Mesothelial cell of epicardium (in vitro differentiated cells): Measurements from ENCODE around the gene TNFRSF4. TPM values are rescaled to one million over a fixed set of nuclear protein-coding genes. Genes with fewer than 3 reads are reported as not detected.

Experiments
- DNase-seq, 2 experiments: peaks; one replicate each; pipeline ENCODE4 v3.0.0; 2021; ENCODE audit warnings: low spot score in 2 of 2; ENCODE audit not compliant: unreplicated experiment in 2 of 2
- H3K27ac Mint-ChIP-seq: 2 replicates; pipeline ENCODE4 v1.8.0; 2021; ENCODE audit warnings: mixed read lengths
- H3K27me3 Mint-ChIP-seq: 2 replicates; pipeline ENCODE4 v1.8.0; 2021; ENCODE audit warnings: low read depth, mixed read lengths
- H3K36me3 Mint-ChIP-seq: 2 replicates; pipeline ENCODE4 v1.8.0; 2021; ENCODE audit warnings: mixed read lengths
- H3K4me1 Mint-ChIP-seq: 2 replicates; pipeline ENCODE4 v1.8.0; 2021; ENCODE audit warnings: mixed read lengths
- H3K4me3 Mint-ChIP-seq: 2 replicates; pipeline ENCODE4 v1.8.0; 2021; ENCODE audit warnings: mild to moderate bottlenecking, moderate library complexity, mixed read lengths
- H3K9me3 Mint-ChIP-seq: 2 replicates; pipeline ENCODE4 v1.8.0; 2021; ENCODE audit warnings: mixed read lengths
- CTCF ChIP-seq: fragments of 200-600 bp; sonication (generic); IDR thresholded peaks from one replicate; pipeline ENCODE4 v1.5.0; 2021; ENCODE audit warnings: antibody characterized with exemption; ENCODE audit not compliant: unreplicated experiment
- total RNA-seq: library from RNA; stranded (reverse); gene quantifications from 3 replicates; pipeline ENCODE4 v1.2.1, GENCODE V29; 2021

The TNFRSF4 gene
- total RNA-seq, 1 donor from 2014 or later, result 0.34 TPM

- Mint-ChIP-seq H3K4me3 (no peak overlapping the region), H3K27ac (no peak overlapping the region), H3K27me3 (peaks cover 28% of the 10 kb centered on the region), H3K9me3 (no peaks in the 10 kb centered on the region), H3K4me1 (peaks cover 2% of the 10 kb centered on the region), H3K36me3 (no peaks in the 10 kb centered on the region)
- no peak for DNase-seq
- no peak for TF ChIP-seq CTCF
These were observed 6.4 kb downstream of the TNFRSF4 start for GRCh38 chr1:1207571-1207892.

GRCh38 chr1:1206966-1207531 lies 6.9 kb downstream of the TNFRSF4 start:
- TF ChIP-seq CTCF, result no peak
- H3K27me3 Mint-ChIP-seq, result peaks cover 28% of the 10 kb centered on the region
- H3K36me3 Mint-ChIP-seq, result no peaks in the 10 kb centered on the region
- peaks cover 2% of the 10 kb centered on the region for H3K4me1 Mint-ChIP-seq
- H3K9me3 Mint-ChIP-seq, result no peaks in the 10 kb centered on the region
- H3K4me3 Mint-ChIP-seq, result peak overlapping the region; percentile 26
- peak in 1 of 2 experiments; percentile 17 for DNase-seq
- H3K27ac Mint-ChIP-seq, result no peak overlapping the region

GRCh38 chr1:1206376-1206965 lies 7.5 kb downstream of the TNFRSF4 start, which contains the start of gene TNFRSF18:
Gene TNFRSF18, minus strand, starts transcription at chr1:1206592. Its CDS starts 21 bp downstream, at chr1:1206571.
- TF ChIP-seq CTCF, result no peak
- H3K36me3 Mint-ChIP-seq, result no peaks in the 10 kb centered on the region
- peaks cover 28% of the 10 kb centered on the region for H3K27me3 Mint-ChIP-seq
- peaks cover 2% of the 10 kb centered on the region for H3K4me1 Mint-ChIP-seq
- peak in 1 of 2 experiments; percentile 19 for DNase-seq
- no peak within 1 kb of the TSS for H3K27ac Mint-ChIP-seq
- no peaks in the 10 kb centered on the region for H3K9me3 Mint-ChIP-seq
- H3K4me3 Mint-ChIP-seq, result peak within 1 kb of the TSS; percentile 26

GRCh38 chr1:1205769-1206375 lies 8.1 kb downstream of the TNFRSF4 start:
- H3K36me3 Mint-ChIP-seq, result no peaks in the 10 kb centered on the region
- peaks cover 2% of the 10 kb centered on the region for H3K4me1 Mint-ChIP-seq
- TF ChIP-seq CTCF, result no peak
- peak in 1 of 2 experiments; percentile 20 for DNase-seq
- H3K27ac Mint-ChIP-seq, result no peak overlapping the region
- H3K27me3 Mint-ChIP-seq, result peaks cover 28% of the 10 kb centered on the region
- H3K9me3 Mint-ChIP-seq, result no peaks in the 10 kb centered on the region
- H3K4me3 Mint-ChIP-seq, result no peak overlapping the region

- peaks cover 31% of the 10 kb centered on the region for H3K27me3 Mint-ChIP-seq
- peak in 1 of 2 experiments; percentile 18 for DNase-seq
- H3K4me3 Mint-ChIP-seq, result no peak overlapping the region
- no peak for TF ChIP-seq CTCF
- no peak overlapping the region for H3K27ac Mint-ChIP-seq
- peaks cover 6% of the 10 kb centered on the region for H3K4me1 Mint-ChIP-seq
- H3K9me3 Mint-ChIP-seq, result no peaks in the 10 kb centered on the region
- no peaks in the 10 kb centered on the region for H3K36me3 Mint-ChIP-seq
These were observed 8.8 kb downstream of the TNFRSF4 start for GRCh38 chr1:1204998-1205768.
